Endodermal cell (in vitro differentiated cells): Measurements from ENCODE around the gene CCDC78. TPM values are rescaled to one million over a fixed set of nuclear protein-coding genes. Genes with fewer than 3 reads are reported as not detected.

Experiments
- DNase-seq: peaks from one replicate; pipeline ENCODE4 v3.0.0-alpha.2; 2017
- H3K27ac ChIP-seq: 2 replicates; pipeline ENCODE4 v1.5.1; 2013; ENCODE audit warnings: mild to moderate bottlenecking, low read depth, low read length, moderate library complexity
- H3K27me3 ChIP-seq: 2 replicates; pipeline ENCODE4 v1.6.1; 2013; ENCODE audit warnings: mild to moderate bottlenecking, low read length, moderate library complexity; ENCODE audit not compliant: insufficient read depth, control insufficient read depth, poor library complexity, severe bottlenecking
- H3K36me3 ChIP-seq: 2 replicates; pipeline ENCODE4 v1.7.0; 2013; ENCODE audit warnings: mild to moderate bottlenecking, low read length, moderate library complexity; ENCODE audit not compliant: control insufficient read depth, insufficient read depth
- H3K4me1 ChIP-seq: one replicate; pipeline ENCODE4 v1.7.0; 2013; ENCODE audit warnings: low read length; ENCODE audit not compliant: control insufficient read depth, insufficient read depth
- H3K4me3 ChIP-seq: 2 replicates; pipeline ENCODE4 v1.5.1; 2013; ENCODE audit warnings: mild to moderate bottlenecking, low read length, moderate library complexity
- H3K9ac ChIP-seq: 2 replicates; pipeline ENCODE4 v1.6.1; 2013; ENCODE audit warnings: mild to moderate bottlenecking, low read length, moderate library complexity; ENCODE audit not compliant: poor library complexity, severe bottlenecking; ENCODE audit errors: extremely low read depth
- H3K9me3 ChIP-seq: 2 replicates; pipeline ENCODE4 v1.6.1; 2013; ENCODE audit warnings: mild to moderate bottlenecking, low read length, moderate library complexity; ENCODE audit not compliant: control insufficient read depth
- H3K27ac Mint-ChIP-seq: 2 replicates; pipeline ENCODE4 v1.8.0; 2020; ENCODE audit warnings: mixed read lengths
- H3K27me3 Mint-ChIP-seq: 2 replicates; pipeline ENCODE4 v1.8.0; 2021; ENCODE audit warnings: mild to moderate bottlenecking, mixed read lengths; ENCODE audit not compliant: insufficient read depth
- H3K36me3 Mint-ChIP-seq: 2 replicates; pipeline ENCODE4 v1.8.0; 2020; ENCODE audit warnings: low read depth, mixed read lengths
- H3K4me1 Mint-ChIP-seq: 2 replicates; pipeline ENCODE4 v1.8.0; 2020; ENCODE audit warnings: mixed read lengths
- H3K4me3 Mint-ChIP-seq: 2 replicates; pipeline ENCODE4 v1.8.0; 2020; ENCODE audit warnings: mild to moderate bottlenecking, moderate library complexity, mixed read lengths
- H3K9me3 Mint-ChIP-seq: 2 replicates; pipeline ENCODE4 v1.8.0; 2020; ENCODE audit warnings: mild to moderate bottlenecking, mixed read lengths
- WGBS, 2 experiments: methylation state at CpG; one replicate each; pipeline versions ENCODE4 v1.1.5 to v1.1.7; 2013; ENCODE audit warnings: missing lambda C conversion rate in 2 of 2, mixed read lengths in 1 of 2; ENCODE audit not compliant: insufficient coverage in 1 of 2, insufficient read length in 1 of 2; 5-methylcytosine and 5-hydroxymethylcytosine counted together
- total RNA-seq, 2 donors: library from RNA; stranded (reverse); fragmentation: NEBNext Ultra II Directional in 1 of 2; extraction: Animal tissue kit (Norgen Biotek cat#: 25700) in 1 of 2; gene quantifications; 2 replicates in 1 of 2; 3 replicates in 1 of 2; pipeline ENCODE4 v1.2.1, GENCODE V29; 2021
- TF ChIP-seq, protein P1 (sequence below): fragments of 200-600 bp; sonication (generic); conservative IDR thresholded peaks from 2 replicates; pipeline ENCODE4 v1.5.0; 2021; ENCODE audit warnings: antibody characterized with exemption, mild to moderate bottlenecking

Gene CCDC78
- total RNA-seq, 2 donors from 2014 or later: 6.5 to 8.1 TPM

DNA sequence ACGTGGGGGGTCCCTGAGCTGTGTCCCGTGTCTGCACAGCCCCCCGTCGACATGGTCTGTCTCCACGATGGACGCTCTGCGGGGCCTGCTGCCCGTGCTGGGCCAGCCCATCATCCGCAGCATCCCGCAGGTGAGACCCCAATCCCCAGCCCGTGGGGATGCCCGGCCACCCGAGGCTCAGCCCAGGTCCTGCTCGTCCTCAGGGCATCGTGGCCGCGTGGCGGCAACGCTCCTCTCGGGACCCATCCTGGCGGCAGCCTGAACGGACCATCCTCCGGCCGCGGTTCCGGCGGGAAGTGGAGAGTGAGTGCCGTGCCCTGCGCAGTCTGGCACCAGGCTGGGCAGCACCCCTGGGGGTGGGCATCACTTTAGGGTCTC is 39.2 kb upstream of the CCDC78 start:
- H3K27me3 Mint-ChIP-seq: no peaks in the 10 kb centered on the region
- H3K36me3 Mint-ChIP-seq: no peaks in the 10 kb centered on the region
- H3K4me1 ChIP-seq: no peaks in the 10 kb centered on the region
- H3K36me3 ChIP-seq: no peaks in the 10 kb centered on the region
- no peak overlapping the region for H3K9ac ChIP-seq
- no peaks in the 10 kb centered on the region for H3K9me3 Mint-ChIP-seq
- H3K9me3 ChIP-seq: no peaks in the 10 kb centered on the region
- H3K27ac Mint-ChIP-seq: no peak overlapping the region
- H3K4me3 ChIP-seq: no peak overlapping the region
- no peaks in the 10 kb centered on the region for H3K27me3 ChIP-seq
- H3K27ac ChIP-seq: no peak overlapping the region
- DNase-seq: no peak
- H3K4me1 Mint-ChIP-seq: no peaks in the 10 kb centered on the region
- 91 to 95% methylated on average over 12 to 29 of the region's 29 CpGs for WGBS, 2 experiments
- H3K4me3 Mint-ChIP-seq: no peak overlapping the region
- TF ChIP-seq, protein P1, sequence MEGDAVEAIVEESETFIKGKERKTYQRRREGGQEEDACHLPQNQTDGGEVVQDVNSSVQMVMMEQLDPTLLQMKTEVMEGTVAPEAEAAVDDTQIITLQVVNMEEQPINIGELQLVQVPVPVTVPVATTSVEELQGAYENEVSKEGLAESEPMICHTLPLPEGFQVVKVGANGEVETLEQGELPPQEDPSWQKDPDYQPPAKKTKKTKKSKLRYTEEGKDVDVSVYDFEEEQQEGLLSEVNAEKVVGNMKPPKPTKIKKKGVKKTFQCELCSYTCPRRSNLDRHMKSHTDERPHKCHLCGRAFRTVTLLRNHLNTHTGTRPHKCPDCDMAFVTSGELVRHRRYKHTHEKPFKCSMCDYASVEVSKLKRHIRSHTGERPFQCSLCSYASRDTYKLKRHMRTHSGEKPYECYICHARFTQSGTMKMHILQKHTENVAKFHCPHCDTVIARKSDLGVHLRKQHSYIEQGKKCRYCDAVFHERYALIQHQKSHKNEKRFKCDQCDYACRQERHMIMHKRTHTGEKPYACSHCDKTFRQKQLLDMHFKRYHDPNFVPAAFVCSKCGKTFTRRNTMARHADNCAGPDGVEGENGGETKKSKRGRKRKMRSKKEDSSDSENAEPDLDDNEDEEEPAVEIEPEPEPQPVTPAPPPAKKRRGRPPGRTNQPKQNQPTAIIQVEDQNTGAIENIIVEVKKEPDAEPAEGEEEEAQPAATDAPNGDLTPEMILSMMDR: no peak

DNA sequence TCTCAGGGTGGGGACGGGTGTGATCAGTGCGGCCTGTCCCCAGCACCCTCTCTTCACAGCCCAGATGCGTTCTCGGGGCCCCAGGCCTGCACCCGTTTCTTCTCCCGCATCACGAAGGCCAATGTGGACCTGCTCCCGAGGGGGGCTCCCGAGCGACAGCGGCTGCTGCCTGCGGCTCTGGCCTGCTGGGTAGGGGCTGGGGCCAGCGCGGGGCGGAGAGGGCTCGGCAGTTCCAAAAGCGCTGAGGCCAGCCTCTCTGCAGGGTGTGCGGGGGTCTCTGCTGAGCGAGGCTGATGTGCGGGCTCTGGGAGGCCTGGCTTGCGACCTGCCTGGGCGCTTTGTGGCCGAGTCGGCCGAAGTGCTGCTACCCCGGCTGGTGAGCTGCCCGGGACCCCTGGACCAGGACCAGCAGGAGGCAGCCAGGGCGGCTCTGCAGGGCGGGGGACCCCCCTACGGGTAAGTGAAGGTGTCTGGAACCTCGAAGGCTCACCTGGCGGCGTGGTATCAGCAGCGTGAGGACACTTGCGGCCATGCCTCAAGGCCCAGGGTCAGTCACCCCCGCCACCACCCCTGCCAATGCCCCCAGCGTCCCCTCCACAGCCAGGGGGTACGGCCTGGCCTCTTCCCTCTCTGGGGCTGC is 38.7 kb upstream of the CCDC78 start:
- Histone ChIP-seq H3K9ac (no peak overlapping the region), H3K4me1 (no peaks in the 10 kb centered on the region), H3K36me3 (no peaks in the 10 kb centered on the region), H3K27me3 (no peaks in the 10 kb centered on the region), H3K27ac (no peak overlapping the region), H3K9me3 (no peaks in the 10 kb centered on the region), H3K4me3 (no peak overlapping the region)
- no peaks in the 10 kb centered on the region for H3K4me1 Mint-ChIP-seq
- 90 to 92% methylated on average over 32 to 38 of the region's 38 CpGs for WGBS, 2 experiments
- H3K27me3 Mint-ChIP-seq: no peaks in the 10 kb centered on the region
- no peak overlapping the region for H3K4me3 Mint-ChIP-seq
- H3K27ac Mint-ChIP-seq: no peak overlapping the region
- DNase-seq: no peak
- TF ChIP-seq, protein P1: no peak
- no peaks in the 10 kb centered on the region for H3K9me3 Mint-ChIP-seq
- no peaks in the 10 kb centered on the region for H3K36me3 Mint-ChIP-seq

GRCh38 chr16:764184-764750 is 38.0 kb upstream of the CCDC78 start:
- Histone ChIP-seq H3K27me3 (no peaks in the 10 kb centered on the region), H3K36me3 (no peaks in the 10 kb centered on the region), H3K4me1 (no peaks in the 10 kb centered on the region), H3K9me3 (no peaks in the 10 kb centered on the region), H3K4me3 (no peak overlapping the region), H3K27ac (no peak overlapping the region), H3K9ac (no peak overlapping the region)
- Mint-ChIP-seq H3K9me3 (no peaks in the 10 kb centered on the region), H3K27ac (no peak overlapping the region), H3K4me1 (no peaks in the 10 kb centered on the region), H3K4me3 (no peak overlapping the region), H3K36me3 (no peaks in the 10 kb centered on the region), H3K27me3 (no peaks in the 10 kb centered on the region)
- WGBS, 2 experiments: 85 to 94% methylated on average over 5 to 20 of the region's 20 CpGs
- no peak for DNase-seq
- TF ChIP-seq, protein P1: no peak
